ENCODE results near the gene EDC3. TPM values are rescaled to one million over a fixed set of nuclear protein-coding genes. Genes with fewer than 3 reads are reported as not detected.

The EDC3 gene
- total RNA-seq, 2 donors from 2014 or later, result 6.7 to 9.2 TPM

DNA sequence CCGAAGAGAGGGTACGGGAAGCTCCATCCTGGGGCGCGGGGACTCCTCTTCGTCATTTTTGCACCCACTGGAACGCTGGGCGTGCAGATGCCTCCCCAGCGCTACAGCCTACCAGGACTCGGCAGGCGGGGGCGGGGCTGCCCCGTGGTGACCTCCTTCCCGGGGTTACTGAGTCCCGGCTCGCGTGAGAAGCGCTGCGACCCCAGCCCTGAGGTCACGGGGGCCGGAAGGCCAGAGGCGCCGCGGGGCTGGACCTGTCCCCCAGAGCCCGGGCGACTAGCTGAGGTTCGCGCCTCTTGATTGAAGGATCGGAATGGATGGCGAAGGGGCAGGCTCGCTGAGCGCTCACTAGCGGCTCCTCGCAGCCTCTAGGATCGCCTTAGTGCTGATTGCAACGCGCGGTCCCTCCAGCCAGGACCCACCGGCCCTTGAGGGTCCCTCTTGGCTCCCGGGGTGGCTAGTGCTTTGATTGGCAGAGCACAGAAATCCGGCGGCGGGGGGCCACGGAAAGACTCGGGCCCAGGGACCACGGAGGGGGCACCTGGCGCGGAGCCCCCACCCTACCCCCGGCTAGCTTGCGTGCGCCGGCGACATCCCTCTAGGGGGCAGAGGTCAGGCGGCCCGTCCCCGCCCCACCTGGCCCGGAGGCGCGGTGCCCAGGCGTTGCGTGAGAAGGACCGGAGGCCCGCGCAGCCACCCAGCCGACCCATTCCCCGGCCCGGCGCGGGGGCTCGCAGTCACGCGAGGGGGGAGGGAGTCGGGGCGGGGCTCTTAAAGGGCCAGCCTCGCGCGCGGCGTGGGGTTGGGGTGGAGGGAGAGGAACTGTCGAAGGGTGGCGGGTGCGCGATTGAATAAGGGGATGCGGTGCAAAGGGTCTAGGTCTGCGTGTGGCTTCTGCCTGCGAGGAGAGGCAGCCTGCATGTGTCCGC, 30.3 kb upstream of the EDC3 start:
- Histone ChIP-seq H3K36me3 (replicated peaks in 1 of 2; ENCODE audit: insufficient read depth in 1 of 2, low read depth in 2 of 2) (no peaks in the 10 kb centered on the region), H3K4me3 (peak overlapping the region; percentile 9 to 12), H3K9me3 (no peaks in the 10 kb centered on the region), H3K27ac (peak overlapping the region in 1 of 4 donors; percentile 30), H3K4me1 (peaks cover 14% of the 10 kb centered on the region), H3K27me3 (peaks cover 0 to 6% of the 10 kb centered on the region in 2 donors)
- intact Hi-C loops (cut with DNase I), result no loop called here
- ATAC-seq (peak; percentile 40), DNase-seq (peak; percentile 19 to 55 (median 34))
- 2 to 4% methylated on average over 22 to 82 of the region's 86 CpGs for WGBS, 2 donors
- no peak for TF ChIP-seq POLR2A (IDR thresholded peaks at IDR 0.05)
- TF ChIP-seq, protein P1, sequence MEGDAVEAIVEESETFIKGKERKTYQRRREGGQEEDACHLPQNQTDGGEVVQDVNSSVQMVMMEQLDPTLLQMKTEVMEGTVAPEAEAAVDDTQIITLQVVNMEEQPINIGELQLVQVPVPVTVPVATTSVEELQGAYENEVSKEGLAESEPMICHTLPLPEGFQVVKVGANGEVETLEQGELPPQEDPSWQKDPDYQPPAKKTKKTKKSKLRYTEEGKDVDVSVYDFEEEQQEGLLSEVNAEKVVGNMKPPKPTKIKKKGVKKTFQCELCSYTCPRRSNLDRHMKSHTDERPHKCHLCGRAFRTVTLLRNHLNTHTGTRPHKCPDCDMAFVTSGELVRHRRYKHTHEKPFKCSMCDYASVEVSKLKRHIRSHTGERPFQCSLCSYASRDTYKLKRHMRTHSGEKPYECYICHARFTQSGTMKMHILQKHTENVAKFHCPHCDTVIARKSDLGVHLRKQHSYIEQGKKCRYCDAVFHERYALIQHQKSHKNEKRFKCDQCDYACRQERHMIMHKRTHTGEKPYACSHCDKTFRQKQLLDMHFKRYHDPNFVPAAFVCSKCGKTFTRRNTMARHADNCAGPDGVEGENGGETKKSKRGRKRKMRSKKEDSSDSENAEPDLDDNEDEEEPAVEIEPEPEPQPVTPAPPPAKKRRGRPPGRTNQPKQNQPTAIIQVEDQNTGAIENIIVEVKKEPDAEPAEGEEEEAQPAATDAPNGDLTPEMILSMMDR (IDR thresholded peaks at IDR 0.05), result no peak

DNA sequence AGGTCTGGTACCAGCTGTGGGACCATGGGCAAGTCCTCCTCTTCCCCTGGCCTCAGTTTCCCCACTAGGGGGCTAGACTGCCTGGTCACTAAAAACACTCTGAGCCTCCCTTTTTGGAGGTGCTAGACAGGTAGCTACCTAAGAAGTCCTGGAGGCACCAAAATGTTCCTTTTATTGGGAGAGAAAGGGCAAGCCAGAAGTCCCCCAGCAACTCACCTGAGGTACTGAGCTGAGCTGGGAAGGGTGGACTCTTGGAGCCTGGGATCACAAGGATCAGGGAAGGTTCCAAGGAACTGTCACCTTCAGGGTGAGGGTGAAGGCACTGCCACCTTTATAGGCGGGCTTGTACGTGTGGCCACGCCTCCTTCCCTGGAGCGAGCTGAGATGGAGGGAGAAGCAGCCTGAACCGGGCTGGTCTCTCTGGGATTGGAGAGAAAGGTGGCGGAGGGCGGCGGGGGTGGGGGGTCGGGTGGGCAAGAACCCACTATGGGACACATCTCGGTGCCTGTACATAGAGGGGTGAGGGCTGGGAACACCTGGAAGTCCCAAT, 29.5 kb upstream of the EDC3 start, which contains the start of gene CYP1A1:
Gene CYP1A1 (minus strand): TSS at position 304 of the 550 bp plus-strand sequence. CDS start 2,431 bp downstream, outside the sequence.
- Histone ChIP-seq H3K4me3 (peak within 1 kb of the TSS; percentile 9 to 12), H3K27me3 (peaks cover 0 to 6% of the 10 kb centered on the region in 2 donors), H3K4me1 (peaks cover 14% of the 10 kb centered on the region), H3K27ac (peak within 1 kb of the TSS in 1 of 4 donors; percentile 30), H3K9me3 (no peaks in the 10 kb centered on the region), H3K36me3 (replicated peaks in 1 of 2; ENCODE audit: insufficient read depth in 1 of 2, low read depth in 2 of 2) (no peaks in the 10 kb centered on the region)
- DNase-seq (peak; percentile 57 to 76 (median 66)), ATAC-seq (peak; percentile 65)
- no peak for TF ChIP-seq POLR2A (IDR thresholded peaks at IDR 0.05)
- TF ChIP-seq, protein P1 (IDR thresholded peaks at IDR 0.05), result no peak
- intact Hi-C loops (cut with DNase I), result no loop called here
- 0 to 4% methylated on average over 1 to 8 of the region's 10 CpGs for WGBS, 2 donors

DNA sequence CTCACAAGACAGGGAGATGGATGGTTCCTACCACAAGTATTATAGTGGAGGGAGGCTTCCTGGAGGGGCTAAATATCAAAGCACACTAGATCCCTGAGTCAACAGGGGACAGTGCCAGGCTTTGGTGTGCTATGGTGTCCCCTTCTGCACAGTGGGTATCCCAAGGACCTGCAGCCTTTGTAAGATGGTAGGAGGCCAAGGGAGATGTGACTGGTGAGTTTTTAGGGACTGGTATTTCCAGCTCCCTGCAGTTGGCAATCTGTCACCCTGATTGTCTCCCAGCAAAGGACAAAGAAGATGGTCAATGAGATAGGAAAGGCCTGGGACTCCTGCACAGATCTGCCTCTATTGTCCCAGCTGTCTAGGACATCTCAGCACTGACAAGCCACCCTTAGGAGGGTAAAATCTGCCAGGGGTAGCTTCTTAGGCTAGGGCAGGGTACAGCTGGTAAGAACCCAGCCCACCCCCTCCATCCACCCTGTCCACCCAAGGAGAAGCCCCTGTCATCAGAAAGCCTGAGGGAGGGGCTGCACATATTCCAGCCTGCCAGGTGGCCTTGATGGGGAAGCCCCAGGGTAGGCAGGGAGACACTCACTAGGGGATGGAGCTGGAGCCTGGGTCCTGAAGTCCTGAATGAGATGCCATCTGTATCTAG, 28.9 kb upstream of the EDC3 start:
- intact Hi-C loops (cut with DNase I), result no loop called here
- ATAC-seq, result no peak

DNA sequence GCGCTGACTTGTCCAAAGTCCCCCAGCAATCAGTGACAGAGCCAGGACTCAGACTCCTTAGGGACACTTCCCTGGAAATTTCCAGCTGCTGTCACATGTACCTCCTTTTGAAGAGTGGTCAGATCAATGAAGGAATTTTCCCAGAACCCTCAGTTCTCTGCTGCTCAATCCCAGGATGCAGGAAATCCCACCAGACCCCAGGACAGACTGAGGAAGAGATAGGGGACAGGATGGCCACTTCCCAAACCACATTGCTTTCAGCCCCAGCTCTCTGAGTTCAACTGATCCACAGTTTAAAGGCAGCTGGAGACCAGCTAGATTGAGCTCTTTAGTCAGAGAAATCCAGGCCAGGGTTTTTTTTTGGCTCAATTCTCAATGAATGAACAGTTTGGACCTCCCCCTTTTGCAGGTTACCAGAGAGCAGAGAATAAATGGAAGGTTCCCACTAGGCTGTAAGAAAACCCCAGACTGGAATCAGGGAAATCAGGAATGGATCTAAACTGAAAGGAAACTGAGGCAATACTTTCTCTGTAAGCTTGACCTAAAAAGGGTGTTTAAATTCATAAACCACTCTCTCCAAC, 28.0 kb upstream of the EDC3 start:
- no peak overlapping the region for H3K4me3 ChIP-seq
- TF ChIP-seq, protein P1 (IDR thresholded peaks at IDR 0.05), result no peak
- TF ChIP-seq POLR2A (IDR thresholded peaks at IDR 0.05), result no peak
- no peak overlapping the region for H3K27ac ChIP-seq
- no peaks in the 10 kb centered on the region for H3K36me3 ChIP-seq (replicated peaks in 1 of 2; ENCODE audit: insufficient read depth in 1 of 2, low read depth in 2 of 2)
- 36 to 50% methylated on average over 1 of the region's 1 CpG for WGBS, 2 donors
- H3K4me1 ChIP-seq, result peaks cover 14% of the 10 kb centered on the region
- peaks cover 0 to 6% of the 10 kb centered on the region in 2 donors for H3K27me3 ChIP-seq
- H3K9me3 ChIP-seq, result no peaks in the 10 kb centered on the region
- intact Hi-C loops (cut with DNase I), result no loop called here
- ATAC-seq, result peak; percentile 58
- DNase-seq, result peak in 1 of 4 donors; percentile 8

More for the DNA sequence above, 28.9 kb upstream of the EDC3 start:
- H3K4me1 ChIP-seq, result peaks cover 14% of the 10 kb centered on the region
- H3K4me3 ChIP-seq, result no peak overlapping the region
- H3K27me3 ChIP-seq, result peaks cover 0 to 6% of the 10 kb centered on the region in 2 donors
- no peaks in the 10 kb centered on the region for H3K36me3 ChIP-seq (replicated peaks in 1 of 2; ENCODE audit: insufficient read depth in 1 of 2, low read depth in 2 of 2)
- no peak for TF ChIP-seq POLR2A (IDR thresholded peaks at IDR 0.05)
- TF ChIP-seq, protein P1 (IDR thresholded peaks at IDR 0.05), result no peak
- H3K27ac ChIP-seq, result no peak overlapping the region
- DNase-seq, result no peak
- no peaks in the 10 kb centered on the region for H3K9me3 ChIP-seq
